HUES6 (cell line): ENCODE measurements around the gene KRT3.
"Not testable (repeated sequence)": the region's sequence is repeated elsewhere in the genome, so short reads cannot be mapped to it uniquely, and the experiment has no call there.

ENCODE experiments used
- H3K27ac ChIP-seq: 2 replicates; pipeline ENCODE4 v1.7.0; 2013; ENCODE audit warnings: low read depth, mild to moderate bottlenecking, low read length, inconsistent platforms
- H3K27me3 ChIP-seq: 2 replicates; pipeline ENCODE4 v1.6.1; 2013; ENCODE audit warnings: low read length; ENCODE audit not compliant: control insufficient read depth, insufficient read depth
- H3K36me3 ChIP-seq: 2 replicates; pipeline ENCODE4 v1.6.1; 2013; ENCODE audit warnings: low read length; ENCODE audit not compliant: control insufficient read depth, insufficient read depth
- H3K4me1 ChIP-seq: 2 replicates; pipeline ENCODE4 v1.6.1; 2013; ENCODE audit warnings: low read length; ENCODE audit not compliant: control insufficient read depth, insufficient read depth
- H3K4me3 ChIP-seq: 2 replicates; pipeline ENCODE4 v1.5.1; 2013; ENCODE audit warnings: low read depth, low read length
- H3K9ac ChIP-seq: one replicate; pipeline ENCODE4 v1.6.1; 2013; ENCODE audit warnings: mild to moderate bottlenecking, low read length
- H3K9me3 ChIP-seq: 2 replicates; pipeline ENCODE4 v1.6.1; 2013; ENCODE audit warnings: low read depth, low read length; ENCODE audit not compliant: control insufficient read depth, insufficient read depth

The KRT3 gene

DNA sequence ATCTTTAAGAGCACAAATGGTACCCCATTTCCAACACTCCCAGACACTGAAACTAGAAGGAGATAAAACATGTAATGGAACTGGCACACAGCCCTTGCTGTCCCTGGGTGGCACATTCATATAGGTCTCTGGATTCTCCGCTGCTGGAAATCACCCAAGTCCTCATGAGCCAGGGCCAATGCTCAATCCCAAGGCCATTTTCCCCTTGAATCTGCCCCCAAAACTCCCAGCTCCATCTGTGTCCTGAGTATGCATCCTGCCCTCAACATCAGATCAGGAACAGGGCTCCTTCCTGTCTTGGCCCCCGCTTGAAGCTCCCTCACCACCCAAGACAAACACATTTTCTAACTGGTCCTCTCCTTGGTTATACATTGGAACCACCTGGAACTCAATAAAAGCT lies 43.4 kb downstream of the KRT3 start:
- Histone ChIP-seq H3K27me3 (peaks cover 65% of the 10 kb centered on the region), H3K27ac (no peak overlapping the region), H3K4me3 (no peak overlapping the region), H3K4me1 (no peaks in the 10 kb centered on the region), H3K36me3 (no peaks in the 10 kb centered on the region), H3K9me3 (no peaks in the 10 kb centered on the region), H3K9ac (no peak overlapping the region)

DNA sequence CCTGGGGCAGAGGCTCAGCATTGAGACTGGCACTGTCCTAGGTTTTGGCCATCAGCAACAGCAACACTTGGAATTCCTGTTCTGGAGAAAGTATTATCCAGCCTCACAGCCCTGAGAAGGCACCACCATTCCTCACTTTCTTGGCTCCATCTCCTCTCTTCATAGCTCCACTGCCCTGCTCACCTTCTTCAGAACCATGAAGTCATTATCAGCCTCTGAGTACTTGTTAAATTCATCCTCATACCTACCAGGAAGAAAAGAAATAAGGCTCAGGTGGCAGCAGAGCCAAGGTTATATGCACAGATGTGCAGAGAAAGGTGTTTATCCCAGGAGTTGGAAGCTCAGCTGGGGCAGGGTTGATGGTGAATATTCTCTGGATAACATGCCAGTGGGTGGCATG lies 44.1 kb downstream of the KRT3 start:
- H3K36me3 ChIP-seq: no peaks in the 10 kb centered on the region
- H3K9me3 ChIP-seq: no peaks in the 10 kb centered on the region
- H3K27ac ChIP-seq: no peak overlapping the region
- no peak overlapping the region for H3K9ac ChIP-seq
- H3K27me3 ChIP-seq: peaks cover 63% of the 10 kb centered on the region
- H3K4me1 ChIP-seq: no peaks in the 10 kb centered on the region
- no peak overlapping the region for H3K4me3 ChIP-seq

GRCh38 chr12:52750532-52750931 lies 45.4 kb downstream of the KRT3 start:
- H3K36me3 ChIP-seq, H3K27ac ChIP-seq, H3K9ac ChIP-seq, H3K4me1 ChIP-seq, H3K4me3 ChIP-seq, H3K9me3 ChIP-seq: not testable (repeated sequence)
- H3K27me3 ChIP-seq: peaks cover 67% of the 10 kb centered on the region

DNA sequence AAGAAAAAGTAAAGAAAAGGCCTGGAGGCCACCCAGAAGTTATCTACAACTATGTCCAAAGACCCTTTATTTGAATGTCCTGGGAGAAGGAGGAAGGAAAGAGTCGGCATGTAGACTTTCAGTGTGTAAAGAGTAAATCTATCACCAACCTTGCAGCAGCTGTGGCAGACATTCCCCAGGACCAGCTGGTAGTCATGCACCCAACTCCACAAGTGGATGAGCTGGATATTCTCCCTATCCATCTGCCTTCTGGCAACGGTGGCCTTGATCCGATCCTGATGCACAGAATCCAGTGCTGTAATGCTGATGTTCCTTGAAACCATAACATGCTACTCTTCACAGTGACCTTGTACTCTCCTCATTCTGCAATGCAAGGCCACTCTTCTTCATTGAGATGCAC lies 46.1 kb downstream of the KRT3 start:
- Histone ChIP-seq H3K4me1 (no peaks in the 10 kb centered on the region), H3K27ac (no peak overlapping the region), H3K9ac (no peak overlapping the region), H3K4me3 (no peak overlapping the region), H3K9me3 (no peaks in the 10 kb centered on the region), H3K27me3 (peaks cover 70% of the 10 kb centered on the region), H3K36me3 (no peaks in the 10 kb centered on the region)

DNA sequence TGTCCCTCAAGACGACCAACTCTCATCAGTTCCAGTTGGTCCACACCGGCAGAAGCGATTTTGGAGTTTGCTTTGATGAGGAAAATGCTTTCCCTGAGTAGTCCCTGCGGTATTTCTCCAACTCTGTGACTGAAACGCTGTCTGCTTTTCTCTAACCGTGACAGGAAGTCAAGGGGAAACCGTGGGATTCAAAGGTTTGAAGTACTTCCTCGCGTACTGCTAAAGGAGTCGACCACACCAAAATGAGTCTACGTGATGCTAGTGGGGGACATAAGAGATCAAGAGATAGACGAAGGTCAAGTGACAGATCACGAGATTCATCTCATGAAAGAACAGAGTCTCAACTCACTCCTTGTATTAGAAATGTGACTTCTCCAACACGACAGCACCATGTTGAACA lies 47.3 kb downstream of the KRT3 start:
- Histone ChIP-seq H3K9ac (no peak overlapping the region), H3K27me3 (peaks cover 68% of the 10 kb centered on the region), H3K9me3 (no peaks in the 10 kb centered on the region), H3K36me3 (no peaks in the 10 kb centered on the region), H3K4me3 (no peak overlapping the region), H3K27ac (no peak overlapping the region), H3K4me1 (no peaks in the 10 kb centered on the region)

GRCh38 chr12:52745554-52745953 lies 50.4 kb downstream of the KRT3 start:
- H3K27ac ChIP-seq: no peak overlapping the region
- H3K9ac ChIP-seq: no peak overlapping the region
- H3K4me3 ChIP-seq: no peak overlapping the region
- no peaks in the 10 kb centered on the region for H3K4me1 ChIP-seq
- no peaks in the 10 kb centered on the region for H3K9me3 ChIP-seq
- no peaks in the 10 kb centered on the region for H3K36me3 ChIP-seq
- peaks cover 56% of the 10 kb centered on the region for H3K27me3 ChIP-seq

GRCh38 chr12:52744493-52745156 lies 51.3 kb downstream of the KRT3 start:
- Histone ChIP-seq H3K4me3 (no peak overlapping the region), H3K36me3 (no peaks in the 10 kb centered on the region), H3K27me3 (peaks cover 53% of the 10 kb centered on the region), H3K4me1 (no peaks in the 10 kb centered on the region), H3K9me3 (no peaks in the 10 kb centered on the region), H3K9ac (no peak overlapping the region), H3K27ac (no peak overlapping the region)

- H3K36me3 ChIP-seq: no peaks in the 10 kb centered on the region
- H3K4me1 ChIP-seq: no peaks in the 10 kb centered on the region
- peaks cover 46% of the 10 kb centered on the region for H3K27me3 ChIP-seq
- no peak overlapping the region for H3K4me3 ChIP-seq
- no peak overlapping the region for H3K9ac ChIP-seq
- H3K27ac ChIP-seq: no peak overlapping the region
- H3K9me3 ChIP-seq: no peaks in the 10 kb centered on the region
These were observed 53.0 kb downstream of the KRT3 start for GRCh38 chr12:52742822-52743457.

DNA sequence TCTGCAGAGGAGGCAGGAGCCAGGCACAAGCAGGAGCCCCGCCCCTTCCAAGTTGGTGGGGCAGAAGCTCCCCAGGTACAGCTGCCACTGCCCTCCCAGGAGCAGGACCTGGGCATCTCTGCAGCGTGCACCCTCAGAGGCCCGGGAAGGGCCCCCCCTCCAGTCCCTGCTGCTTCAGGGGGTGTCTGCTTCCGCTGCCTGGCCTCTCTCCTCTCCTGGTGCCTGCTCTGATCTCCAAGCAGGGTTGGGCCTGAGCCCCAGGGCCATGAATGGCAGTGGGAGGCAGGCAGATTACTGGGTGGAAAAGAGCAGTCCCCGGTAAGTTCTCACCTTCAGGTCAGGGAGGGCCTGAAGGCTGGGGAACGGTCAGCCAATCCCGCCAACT lies 53.7 kb downstream of the KRT3 start:
- peaks cover 45% of the 10 kb centered on the region for H3K27me3 ChIP-seq
- no peak overlapping the region for H3K9ac ChIP-seq
- no peak overlapping the region for H3K4me3 ChIP-seq
- H3K27ac ChIP-seq: no peak overlapping the region
- no peaks in the 10 kb centered on the region for H3K9me3 ChIP-seq
- H3K4me1 ChIP-seq: no peaks in the 10 kb centered on the region
- H3K36me3 ChIP-seq: no peaks in the 10 kb centered on the region

GRCh38 chr12:52741375-52742195 lies 54.3 kb downstream of the KRT3 start:
- H3K9ac ChIP-seq: no peak overlapping the region
- H3K36me3 ChIP-seq: no peaks in the 10 kb centered on the region
- no peaks in the 10 kb centered on the region for H3K9me3 ChIP-seq
- H3K27ac ChIP-seq: no peak overlapping the region
- H3K27me3 ChIP-seq: peaks cover 43% of the 10 kb centered on the region
- no peak overlapping the region for H3K4me3 ChIP-seq
- H3K4me1 ChIP-seq: no peaks in the 10 kb centered on the region

- Histone ChIP-seq H3K9me3 (no peaks in the 10 kb centered on the region), H3K4me1 (no peaks in the 10 kb centered on the region), H3K27ac (no peak overlapping the region), H3K9ac (no peak overlapping the region), H3K4me3 (no peak overlapping the region), H3K36me3 (no peaks in the 10 kb centered on the region), H3K27me3 (peaks cover 41% of the 10 kb centered on the region)
These were observed 55.3 kb downstream of the KRT3 start for GRCh38 chr12:52740584-52740983.
